GM23248 (cell line): ENCODE measurements around the gene KDM5A. TPM values are rescaled to one million over a fixed set of nuclear protein-coding genes. Genes with fewer than 3 reads are reported as not detected.
"Not testable (repeated sequence)": the region's sequence is repeated elsewhere in the genome, so short reads cannot be mapped to it uniquely, and the experiment has no call there.

Experiments
- DNase-seq: peaks from one replicate; pipeline ENCODE4 v3.0.0-alpha.2; 2015
- H2AFZ ChIP-seq: fragments of 200-600 bp; sonication (generic); 2 replicates; pipeline ENCODE4 v1.6.1; 2016; ENCODE audit warnings: antibody characterized with exemption
- H3F3A ChIP-seq: fragments of 200-600 bp; sonication (generic); 2 replicates; pipeline ENCODE4 v1.6.1; 2016; ENCODE audit warnings: mild to moderate bottlenecking, antibody characterized with exemption, mixed run types; ENCODE audit not compliant: insufficient read depth
- H3K27ac ChIP-seq: fragments of 200-600 bp; sonication (generic); 2 replicates; pipeline ENCODE4 v1.5.1; 2016; ENCODE audit warnings: mild to moderate bottlenecking
- H3K27me3 ChIP-seq: fragments of 200-600 bp; sonication (generic); replicated peaks from 2 replicates; pipeline ENCODE4 v1.6.1; 2016; ENCODE audit warnings: mild to moderate bottlenecking; ENCODE audit not compliant: insufficient read depth
- H3K36me3 ChIP-seq: fragments of 200-600 bp; sonication (generic); 2 replicates; pipeline ENCODE4 v1.6.1; 2016; ENCODE audit warnings: low read depth, mild to moderate bottlenecking
- H3K4me1 ChIP-seq: fragments of 200-600 bp; sonication (generic); 2 replicates; pipeline ENCODE4 v1.6.1; 2016; ENCODE audit warnings: mild to moderate bottlenecking; ENCODE audit not compliant: insufficient read depth
- H3K4me2 ChIP-seq: fragments of 200-600 bp; sonication (generic); one replicate; pipeline ENCODE4 v1.6.1; 2016; ENCODE audit warnings: mild to moderate bottlenecking; ENCODE audit not compliant: unreplicated experiment
- H3K4me3 ChIP-seq: fragments of 200-600 bp; sonication (generic); 2 replicates; pipeline ENCODE4 v1.5.1; 2016; ENCODE audit warnings: mild to moderate bottlenecking
- H3K79me2 ChIP-seq: fragments of 200-600 bp; sonication (generic); 2 replicates; pipeline ENCODE4 v1.6.1; 2016; ENCODE audit warnings: mild to moderate bottlenecking; ENCODE audit not compliant: insufficient read depth
- H3K9ac ChIP-seq: fragments of 200-600 bp; sonication (generic); 2 replicates; pipeline ENCODE4 v1.6.1; 2016; ENCODE audit warnings: mild to moderate bottlenecking
- H3K9me2 ChIP-seq: fragments of 200-600 bp; sonication (generic); 2 replicates; pipeline ENCODE4 v1.6.1; 2016; ENCODE audit warnings: mixed run types, mild to moderate bottlenecking, moderate library complexity; ENCODE audit not compliant: insufficient read depth
- H3K9me3 ChIP-seq: fragments of 200-600 bp; sonication (generic); one replicate; pipeline ENCODE4 v1.6.1; 2017; ENCODE audit warnings: low read depth
- H4K20me1 ChIP-seq: fragments of 200-600 bp; sonication (generic); 2 replicates; pipeline ENCODE4 v1.6.0; 2016; ENCODE audit not compliant: insufficient read depth
- EZH2 ChIP-seq: fragments of 200-600 bp; sonication (generic); IDR thresholded peaks from 2 replicates; pipeline ENCODE4 v1.6.1; 2018; ENCODE audit warnings: antibody characterized with exemption, mild to moderate bottlenecking; ENCODE audit not compliant: insufficient read depth, poor library complexity, severe bottlenecking
- EZH2phosphoT487 ChIP-seq: fragments of 200-600 bp; sonication (generic); IDR thresholded peaks from 2 replicates; pipeline ENCODE4 v1.6.1; 2018; ENCODE audit warnings: antibody characterized with exemption, moderate library complexity, mild to moderate bottlenecking, low read depth; ENCODE audit not compliant: insufficient read depth
- WGBS, 2 experiments: methylation state at CpG; one replicate each; pipeline ENCODE4 v1.1.6; 2015 to 2017; ENCODE audit warnings: low lambda C conversion rate in 2 of 2, low coverage in 1 of 2; ENCODE audit errors: missing lambda C conversion rate in 2 of 2; 5-methylcytosine and 5-hydroxymethylcytosine counted together
- in situ Hi-C: fragments of 300-500 bp; cut with MboI; formaldehyde crosslinking; loops from 2 replicates; pipeline ENCODE4 v1.15.0; 2020
- polyA plus RNA-seq: library from polyadenylated mRNA; unstranded; fragments of >200 nt; fragmentation: Nextera tagmentation; extraction: Ambion mirVana; gene quantifications from 2 replicates; pipeline ENCODE4 v1.2.1, GENCODE V29; 2016
- total RNA-seq: library from RNA; depleted of rRNA; stranded (reverse); fragments of >200 nt; shearing (Covaris generic); gene quantifications from 2 replicates; pipeline ENCODE4 v1.2.3, GENCODE V29; 2014; rRNA removed

Gene KDM5A
- total RNA-seq (25.1 and 60.2 TPM in 2 replicates), polyA plus RNA-seq (28.7 and 31.4 TPM in 2 replicates)

DNA sequence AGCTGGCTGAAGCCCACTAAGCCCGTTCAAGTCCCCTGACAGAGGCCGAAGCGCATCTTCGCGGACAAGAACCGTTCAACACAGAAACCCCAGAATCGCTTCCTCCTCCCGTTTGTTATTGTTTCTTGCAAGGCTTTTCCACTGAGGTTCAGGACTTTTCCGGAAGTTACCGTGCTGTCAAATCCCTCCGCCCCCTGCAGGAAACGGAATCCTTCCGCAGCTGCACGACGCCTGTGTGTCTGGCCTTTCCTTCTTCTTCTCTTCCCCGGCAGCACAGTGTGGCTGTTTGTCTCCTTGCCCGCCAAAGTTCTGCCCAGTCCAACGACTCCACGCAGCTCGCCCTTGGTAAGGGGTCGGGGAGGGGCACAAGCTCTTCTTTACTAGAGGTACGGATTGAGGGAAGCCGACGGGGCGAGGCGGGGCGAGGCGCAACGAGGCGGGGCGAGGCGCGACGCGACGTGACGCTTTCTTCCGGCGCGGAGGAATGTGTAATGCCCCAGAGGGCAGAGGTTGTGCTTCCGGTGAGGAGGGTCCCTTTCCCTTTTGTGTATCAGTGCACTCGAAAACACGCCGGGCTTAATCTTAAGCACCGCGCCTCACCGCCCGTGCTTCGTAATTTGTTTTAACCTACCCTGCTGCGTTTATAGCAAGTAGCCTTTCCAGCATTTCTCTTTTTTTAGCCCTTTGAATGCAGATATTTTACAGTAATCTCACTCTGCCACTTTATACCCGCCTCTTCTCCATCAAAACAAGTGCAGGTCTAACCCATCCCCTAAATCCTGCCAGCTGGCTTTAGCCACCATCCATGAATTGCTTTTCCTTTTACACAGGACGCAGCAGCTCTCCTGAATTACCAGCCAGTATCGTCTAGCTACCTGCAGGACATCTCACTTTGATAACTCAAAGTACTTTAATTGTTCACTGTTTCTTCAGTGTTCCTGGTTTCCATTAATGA, at the start of gene KDM5A:
KDM5A (minus strand) TSS at position 179 of the 955 bp plus-strand sequence. CDS start 229 bp downstream, outside the sequence.
- Histone ChIP-seq H3K9me2 (no peaks in the 10 kb centered on the region), H3K27ac (peak within 1 kb of the TSS; percentile 97), H3F3A (no peaks in the 10 kb centered on the region), H2AFZ (peak within 1 kb of the TSS; percentile 92), H3K27me3 (no peaks in the 10 kb centered on the region), H4K20me1 (0 out of 2 replicates have a peak, but pooled peaks cover 4% of the 10 kb centered on the region), H3K36me3 (0 out of 2 replicates have a peak, but pooled peaks cover 3% of the 10 kb centered on the region), H3K9me3 (no peaks in the 10 kb centered on the region), H3K9ac (peak within 1 kb of the TSS; percentile 95), H3K4me3 (peak within 1 kb of the TSS; percentile 89), H3K79me2 (peaks cover 46% of the 10 kb centered on the region), H3K4me2 (peak within 1 kb of the TSS; percentile 97), H3K4me1 (peaks cover 28% of the 10 kb centered on the region)
- WGBS, 2 experiments, result 1% methylated on average over 49 to 53 of the region's 53 CpGs
- in situ Hi-C loops, result no loop called here
- peak; percentile 97 for DNase-seq
- TF ChIP-seq EZH2phosphoT487 (no peak), EZH2 (no peak)

DNA sequence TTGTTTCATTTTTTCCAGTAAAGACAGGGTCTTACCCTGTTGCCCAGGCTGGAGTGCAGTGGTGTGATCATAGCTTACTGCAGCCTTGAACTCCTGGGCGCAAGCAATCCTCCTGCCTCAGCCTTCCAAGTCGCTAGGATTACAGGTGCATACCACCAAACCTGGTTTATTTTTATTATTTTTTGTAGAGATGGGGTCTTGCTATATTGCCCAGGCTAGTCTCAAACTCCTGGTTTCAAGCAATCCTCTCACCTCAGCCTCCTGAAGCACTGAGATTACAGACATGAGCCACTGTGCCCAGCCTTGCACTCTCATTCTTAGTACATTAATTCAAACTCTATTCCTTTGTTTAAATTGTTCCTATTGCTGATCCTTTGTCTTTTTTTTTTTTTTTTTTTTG, 46.6 kb upstream of the KDM5A start:
- H3K36me3 ChIP-seq, H3K9me2 ChIP-seq, H3K27ac ChIP-seq, H3K27me3 ChIP-seq, H4K20me1 ChIP-seq, DNase-seq, H3K9ac ChIP-seq, H3K9me3 ChIP-seq, H2AFZ ChIP-seq, H3K4me1 ChIP-seq, H3K79me2 ChIP-seq, H3K4me2 ChIP-seq, in situ Hi-C loops, H3K4me3 ChIP-seq, H3F3A ChIP-seq: not testable (repeated sequence)
- WGBS, 2 experiments, result 95 to 96% methylated on average over 2 of the region's 2 CpGs

DNA sequence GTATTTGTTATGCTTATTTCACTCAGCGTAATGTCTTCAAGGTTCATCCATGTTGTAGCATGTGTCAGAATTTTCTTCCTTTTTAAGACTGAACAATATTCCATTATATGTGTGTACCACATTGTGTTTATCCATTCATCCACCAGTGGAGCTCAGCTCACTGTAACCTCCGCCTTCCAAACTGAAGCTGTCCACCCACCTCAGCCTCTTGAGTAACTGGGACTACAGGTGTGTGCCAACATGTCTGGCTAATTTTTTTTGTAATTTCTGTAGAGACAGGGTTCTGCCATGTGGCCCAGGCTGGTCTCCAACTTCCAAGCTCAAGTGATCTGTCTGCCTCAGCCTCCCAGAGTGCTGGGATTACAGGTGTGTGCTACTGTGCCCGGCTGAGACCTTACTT, 33.4 kb upstream of the KDM5A start:
- no peaks in the 10 kb centered on the region for H3K79me2 ChIP-seq
- DNase-seq, result no peak
- H3K27me3 ChIP-seq, result no peaks in the 10 kb centered on the region
- H3K27ac ChIP-seq, result no peak overlapping the region
- no peaks in the 10 kb centered on the region for H3F3A ChIP-seq
- no peaks in the 10 kb centered on the region for H3K9me3 ChIP-seq
- H3K4me2 ChIP-seq, result no peak overlapping the region
- no peak for TF ChIP-seq EZH2phosphoT487
- no peak for TF ChIP-seq EZH2
- H2AFZ ChIP-seq, result no peak overlapping the region
- H3K4me3 ChIP-seq, result no peak overlapping the region
- H3K9me2 ChIP-seq, result no peaks in the 10 kb centered on the region
- no peaks in the 10 kb centered on the region for H3K4me1 ChIP-seq
- H3K9ac ChIP-seq, result no peak overlapping the region
- H3K36me3 ChIP-seq, result peaks cover 9% of the 10 kb centered on the region; the same call in 1 of the 2 replicates
- WGBS, 2 experiments, result 79 to 85% methylated on average over 3 of the region's 3 CpGs
- H4K20me1 ChIP-seq, result no peaks in the 10 kb centered on the region
- in situ Hi-C loops, result no loop called here

- Histone ChIP-seq H3K9ac (no peak overlapping the region), H3K27ac (no peak overlapping the region), H3K9me3 (no peaks in the 10 kb centered on the region), H3K79me2 (no peaks in the 10 kb centered on the region), H3K27me3 (no peaks in the 10 kb centered on the region), H3K9me2 (no peaks in the 10 kb centered on the region), H2AFZ (no peak overlapping the region), H3K36me3 (peaks cover 14% of the 10 kb centered on the region; the same call in 1 of the 2 replicates), H3K4me3 (no peak overlapping the region), H3K4me1 (no peaks in the 10 kb centered on the region), H3K4me2 (no peak overlapping the region), H4K20me1 (no peaks in the 10 kb centered on the region), H3F3A (no peaks in the 10 kb centered on the region)
- WGBS, 2 experiments, result 82 to 89% methylated on average over 6 of the region's 6 CpGs
- TF ChIP-seq EZH2 (no peak), EZH2phosphoT487 (no peak)
- no peak for DNase-seq
- in situ Hi-C loops, result no loop called here
These were observed 29.3 kb upstream of the KDM5A start for GRCh38 chr12:418432-418831.
